22Rv1 (cell line): ENCODE data around the gene ZEB2.

Experiments used
- H3K27ac ChIP-seq: fragments of 450-650 bp; 2 replicates; pipeline ENCODE4 v1.5.1; 2017
- CTCF ChIP-seq: fragments of 450-650 bp; IDR thresholded peaks from 2 replicates; pipeline ENCODE4 v1.5.1; 2017; ENCODE audit warnings: mild to moderate bottlenecking
- ZFX ChIP-seq: fragments of 450-650 bp; IDR thresholded peaks from 2 replicates; pipeline ENCODE4 v1.6.1; 2017; ENCODE audit warnings: antibody characterized with exemption, borderline replicate concordance

Gene ZEB2

GRCh38 chr2:144480285-144480684 lies 39.6 kb downstream of the ZEB2 start:
- TF ChIP-seq ZFX, result no peak
- no peak for TF ChIP-seq CTCF
- H3K27ac ChIP-seq, result no peak overlapping the region

GRCh38 chr2:144479659-144480058 lies 40.3 kb downstream of the ZEB2 start:
- TF ChIP-seq CTCF (no peak), ZFX (no peak)
- H3K27ac ChIP-seq, result no peak overlapping the region

GRCh38 chr2:144479138-144479537 lies 40.8 kb downstream of the ZEB2 start:
- TF ChIP-seq ZFX, result no peak
- TF ChIP-seq CTCF, result no peak
- no peak overlapping the region for H3K27ac ChIP-seq

- TF ChIP-seq CTCF (no peak), ZFX (no peak)
- no peak overlapping the region for H3K27ac ChIP-seq
Observed at GRCh38 chr2:144477957-144478311, 42.0 kb downstream of the ZEB2 start.

- TF ChIP-seq CTCF (no peak), ZFX (no peak)
- no peak overlapping the region for H3K27ac ChIP-seq
Observed at GRCh38 chr2:144477281-144477956, 42.5 kb downstream of the ZEB2 start.

- H3K27ac ChIP-seq, result no peak overlapping the region
- no peak for TF ChIP-seq CTCF
- no peak for TF ChIP-seq ZFX
Observed at GRCh38 chr2:144476682-144477081, 43.2 kb downstream of the ZEB2 start.

GRCh38 chr2:144475569-144476275 lies 44.2 kb downstream of the ZEB2 start:
- TF ChIP-seq ZFX (no peak), CTCF (no peak)
- no peak overlapping the region for H3K27ac ChIP-seq
